Adrenal gland (tissue), 19 donors: ENCODE results near the gene OTUB1. TPM values are rescaled to one million over a fixed set of nuclear protein-coding genes. Genes with fewer than 3 reads are reported as not detected.

ENCODE experiments used
- DNase-seq, 7 donors: peaks; one replicate each; pipeline ENCODE4 v3.0.0-alpha.2; 2019 to 2020
- H3K27ac ChIP-seq, 5 donors: fragments of 200-600 bp; sonication (generic) in 4 of 5; 1 replicate in 3 of 5; 2 replicates in 2 of 5; pipeline versions ENCODE4 v1.5.1 to v1.8.0; 2016 to 2020; ENCODE audit warnings: mild to moderate bottlenecking in 1 of 5
- H3K27me3 ChIP-seq: fragments of 200-600 bp; 2 replicates; pipeline ENCODE4 v1.8.0; 2021
- H3K36me3 ChIP-seq, 2 donors: fragments of 200-600 bp; replicated peaks in 1 of 2; 1 replicate in 1 of 2; 2 replicates in 1 of 2; pipeline versions ENCODE4 v1.5.1 to v1.8.0; 2018 to 2022
- H3K4me1 ChIP-seq, 2 donors: fragments of 200-600 bp; replicated peaks in 1 of 2; 1 replicate in 1 of 2; 2 replicates in 1 of 2; pipeline versions ENCODE4 v1.5.1 to v1.8.0; 2018 to 2021
- H3K4me3 ChIP-seq, 4 donors: fragments of 200-600 bp; sonication (generic) in 3 of 4; one replicate each; pipeline ENCODE4 v1.5.1; 2016 to 2018
- H3K9me3 ChIP-seq, 3 donors: fragments of 200-600 bp; sonication (generic) in 1 of 3; replicated peaks in 1 of 3; 1 replicate in 2 of 3; 2 replicates in 1 of 3; pipeline versions ENCODE4 v1.5.1 to v1.8.0; 2016 to 2021
- POLR2A ChIP-seq, 2 donors: fragments of 450-650 bp; IDR thresholded peaks; one replicate each; pipeline ENCODE4 v1.6.1; 2017; ENCODE audit warnings: antibody characterized with exemption in 2 of 2, mild to moderate bottlenecking in 2 of 2, moderate library complexity in 1 of 2
- WGBS, 4 donors: extraction: QIAGEN DNeasy Blood & Tissue Kit in 2 of 4; methylation state at CpG; one replicate each; pipeline versions ENCODE4 v1.1.5 to v1.1.7; 2013 to 2017; 5-methylcytosine and 5-hydroxymethylcytosine counted together
- intact Hi-C, 2 donors: fragments of 100-400 bp; cut with DNase I; formaldehyde crosslinking; loops; one replicate each; pipeline versions ENCODE4 v1.14.1 to v1.15.0; 2022 to 2023
- long read RNA-seq, 10 donors: library from polyadenylated mRNA in 3 of 10; unstranded in 2 of 10; stranded (forward) in 1 of 10; transcript quantifications; one replicate each; pipeline ENCODE4 v2.0.0 and lab custom pipeline, GENCODE V29; 2021 to 2026
- polyA plus RNA-seq, 3 donors: library from polyadenylated mRNA; stranded (reverse); fragments of 200-250 nt in 2 of 3; fragments of 350-450 nt in 1 of 3; fragmentation: Illumina TruSeq in 1 of 3; extraction: RNeasy Lipid Tissue Mini Kit (QIAGEN cat#74804) in 1 of 3; gene quantifications; one replicate each; pipeline ENCODE4 v1.2.3, GENCODE V29; 2013 to 2014
- total RNA-seq, 9 donors: library from RNA; depleted of rRNA in 4 of 9; stranded (reverse); fragments of >200 nt in 4 of 9; fragments of 120-200 nt in 1 of 9; fragmentation: NEBNext Ultra II Directional in 1 of 9; extraction: Animal tissue kit (Norgen Biotek cat#: 25700) in 1 of 9; gene quantifications; one replicate each; pipeline versions ENCODE4 v1.1.0 to v1.2.4, GENCODE V29; 2013 to 2023
- TF ChIP-seq, protein P1 (sequence below), 6 experiments: fragments of 450-650 bp in 4 of 6; fragments of 200-600 bp in 2 of 6; sonication (generic) in 1 of 6; IDR thresholded peaks; 1 replicate in 5 of 6; 2 replicates in 1 of 6; pipeline versions ENCODE4 v1.5.1 to v1.8.0; 2016 to 2021; ENCODE audit warnings: antibody characterized with exemption in 6 of 6, mild to moderate bottlenecking in 2 of 6, moderate library complexity in 1 of 6
- donor health status: healthy with polysubstance abuse.
- donor health status: Bipolar disorder and iron deficiency.
- donor health status: DM: yes; HTN: yes; CAD: no.
- donor health status: DM: no; HTN: no; CAD: no.
- donor health status: DM: no; HTN: no; CAD: no.
- donor health status: DM: yes; HTN: yes; CAD: no.

The OTUB1 gene
- 10 to 100 TPM; 41.4 to 93.7 (median 66.8) TPM for total RNA-seq
- polyA plus RNA-seq: 10 to 100 TPM; 59.7 to 70.6 (median 60.5) TPM
- long read RNA-seq, donor 1, transcript OTUB1-201 (6 exons, 2,493 nt): minor isoform, 6 of 101 reads
- long read RNA-seq, donor 1, transcript OTUB1-209 (7 exons, 1,729 nt): major isoform, 87 of 101 reads
- long read RNA-seq, donor 1, partial matches to known transcripts: 8 of 101 reads
- long read RNA-seq, donor 1, other reads (novel, unspliced or antisense): 0 of 101 reads
- long read RNA-seq, donor 2, transcript OTUB1-209 (7 exons, 1,729 nt): major isoform, 60 of 62 reads
- long read RNA-seq, donor 2, partial matches to known transcripts: 0 of 62 reads
- long read RNA-seq, donor 2, other reads (novel, unspliced or antisense): 0 of 62 reads
- long read RNA-seq, donor 3, transcript OTUB1-209 (7 exons, 1,729 nt): major isoform, 49 of 49 reads
- long read RNA-seq, donor 3, partial matches to known transcripts: 0 of 49 reads
- long read RNA-seq, donor 3, other reads (novel, unspliced or antisense): 0 of 49 reads
- long read RNA-seq, donor 4, transcript OTUB1-201 (6 exons, 2,493 nt): minor isoform, 7 of 97 reads
- long read RNA-seq, donor 4, transcript OTUB1-209 (7 exons, 1,729 nt): major isoform, 86 of 97 reads
- long read RNA-seq, donor 4, partial matches to known transcripts: 0 of 97 reads
- long read RNA-seq, donor 4, other reads (novel, unspliced or antisense): 4 of 97 reads
- long read RNA-seq, donor 5, transcript OTUB1-209 (7 exons, 1,729 nt): major isoform, 129 of 155 reads
- long read RNA-seq, donor 5, transcript OTUB1-201 (6 exons, 2,493 nt): minor isoform, 6 of 155 reads
- long read RNA-seq, donor 5, partial matches to known transcripts: 9 of 155 reads
- long read RNA-seq, donor 5, other reads (novel, unspliced or antisense): 9 of 155 reads
- long read RNA-seq, donor 6, transcript OTUB1-201 (6 exons, 2,493 nt): minor isoform, 8 of 72 reads
- long read RNA-seq, donor 6, transcript OTUB1-209 (7 exons, 1,729 nt): major isoform, 60 of 72 reads
- long read RNA-seq, donor 6, partial matches to known transcripts: 0 of 72 reads
- long read RNA-seq, donor 6, other reads (novel, unspliced or antisense): 4 of 72 reads
- long read RNA-seq, donor 7, transcript OTUB1-209 (7 exons, 1,729 nt): major isoform, 34 of 46 reads
- long read RNA-seq, donor 7, partial matches to known transcripts: 7 of 46 reads
- long read RNA-seq, donor 7, other reads (novel, unspliced or antisense): 0 of 46 reads
- long read RNA-seq, donor 8, transcript OTUB1-209 (7 exons, 1,729 nt): major isoform, 85 of 109 reads
- long read RNA-seq, donor 8, transcript OTUB1-201 (6 exons, 2,493 nt): minor isoform, 11 of 109 reads
- long read RNA-seq, donor 8, partial matches to known transcripts: 11 of 109 reads
- long read RNA-seq, donor 8, other reads (novel, unspliced or antisense): 0 of 109 reads
- long read RNA-seq, donor 9, transcript OTUB1-201 (6 exons, 2,493 nt): minor isoform, 7 of 62 reads
- long read RNA-seq, donor 9, transcript OTUB1-209 (7 exons, 1,729 nt): major isoform, 54 of 62 reads
- long read RNA-seq, donor 9, partial matches to known transcripts: 0 of 62 reads
- long read RNA-seq, donor 9, other reads (novel, unspliced or antisense): 0 of 62 reads
- long read RNA-seq, donor 10, transcript OTUB1-201 (6 exons, 2,493 nt): minor isoform, 8 of 64 reads
- long read RNA-seq, donor 10, transcript OTUB1-209 (7 exons, 1,729 nt): major isoform, 52 of 64 reads
- long read RNA-seq, donor 10, partial matches to known transcripts: 0 of 64 reads
- long read RNA-seq, donor 10, other reads (novel, unspliced or antisense): 0 of 64 reads

DNA sequence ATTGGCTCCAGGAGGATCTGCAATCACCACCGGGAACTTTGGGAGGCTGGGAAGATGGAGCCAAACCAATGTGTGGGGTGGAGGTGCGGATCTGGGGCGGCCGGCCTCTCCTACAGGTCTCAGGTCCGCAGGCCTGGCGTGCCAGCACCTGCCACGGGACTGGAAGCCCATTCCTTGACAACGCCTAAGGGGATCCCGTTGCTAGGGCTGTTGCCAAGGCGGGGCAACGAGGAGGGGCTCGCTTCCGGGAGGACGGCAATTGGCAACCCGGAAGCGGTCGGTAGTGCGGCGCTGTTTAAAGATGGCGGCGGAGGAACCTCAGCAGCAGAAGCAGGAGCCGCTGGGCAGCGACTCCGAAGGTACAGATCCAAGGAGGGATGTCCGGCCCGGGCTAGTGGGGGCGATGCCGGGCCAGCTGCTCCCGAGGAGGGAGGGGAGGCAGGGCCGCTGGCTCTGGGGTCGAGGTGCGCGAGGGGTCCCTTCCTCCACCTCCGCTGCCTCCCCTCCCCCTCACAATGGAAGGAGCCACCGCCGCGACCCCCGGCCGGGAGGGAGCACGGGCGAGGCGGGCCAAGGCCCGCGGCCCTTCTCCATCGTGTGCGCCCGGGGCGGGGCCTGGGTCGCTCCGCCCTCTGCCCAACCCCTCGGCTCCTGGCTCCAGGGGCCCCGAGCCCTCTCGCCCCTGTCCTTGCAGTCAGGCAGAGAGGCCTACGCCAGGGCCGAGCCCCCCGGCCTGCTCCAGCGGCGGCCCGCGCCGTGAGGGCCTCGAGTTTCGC is at the start of gene OTUB1:
TSS of gene OTUB1 (plus strand) at position 283 of the 776 bp plus-strand sequence. CDS start at position 302, 19 bp downstream.
- peak within 1 kb of the TSS; percentile 30 to 89 (median 66) for H3K27ac ChIP-seq
- DNase-seq: peak; percentile 86 to 94 (median 89)
- peaks cover 0 to 29% of the 10 kb centered on the region in 2 donors for H3K36me3 ChIP-seq
- peak within 1 kb of the TSS; percentile 49 to 78 (median 69) for H3K4me3 ChIP-seq
- TF ChIP-seq, protein P1, sequence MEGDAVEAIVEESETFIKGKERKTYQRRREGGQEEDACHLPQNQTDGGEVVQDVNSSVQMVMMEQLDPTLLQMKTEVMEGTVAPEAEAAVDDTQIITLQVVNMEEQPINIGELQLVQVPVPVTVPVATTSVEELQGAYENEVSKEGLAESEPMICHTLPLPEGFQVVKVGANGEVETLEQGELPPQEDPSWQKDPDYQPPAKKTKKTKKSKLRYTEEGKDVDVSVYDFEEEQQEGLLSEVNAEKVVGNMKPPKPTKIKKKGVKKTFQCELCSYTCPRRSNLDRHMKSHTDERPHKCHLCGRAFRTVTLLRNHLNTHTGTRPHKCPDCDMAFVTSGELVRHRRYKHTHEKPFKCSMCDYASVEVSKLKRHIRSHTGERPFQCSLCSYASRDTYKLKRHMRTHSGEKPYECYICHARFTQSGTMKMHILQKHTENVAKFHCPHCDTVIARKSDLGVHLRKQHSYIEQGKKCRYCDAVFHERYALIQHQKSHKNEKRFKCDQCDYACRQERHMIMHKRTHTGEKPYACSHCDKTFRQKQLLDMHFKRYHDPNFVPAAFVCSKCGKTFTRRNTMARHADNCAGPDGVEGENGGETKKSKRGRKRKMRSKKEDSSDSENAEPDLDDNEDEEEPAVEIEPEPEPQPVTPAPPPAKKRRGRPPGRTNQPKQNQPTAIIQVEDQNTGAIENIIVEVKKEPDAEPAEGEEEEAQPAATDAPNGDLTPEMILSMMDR (IDR thresholded peaks at IDR 0.05): no peak
- TF ChIP-seq POLR2A (IDR thresholded peaks at IDR 0.05): peak; percentile 48 to 66
- 0 to 1% (median 0%) methylated on average over 15 to 60 of the region's 63 CpGs for WGBS, 4 donors
- H3K27me3 ChIP-seq: no peaks in the 10 kb centered on the region
- H3K4me1 ChIP-seq: peaks cover 18 to 25% of the 10 kb centered on the region in 2 donors
- no peaks in the 10 kb centered on the region for H3K9me3 ChIP-seq
- intact Hi-C loops: no loop called here

- Histone ChIP-seq H3K36me3 (no peaks in the 10 kb centered on the region), H3K27ac (peak overlapping the region in 2 of 5 donors; percentile 50 to 77), H3K9me3 (no peaks in the 10 kb centered on the region), H3K27me3 (no peaks in the 10 kb centered on the region), H3K4me1 (peaks cover 6 to 20% of the 10 kb centered on the region in 2 donors), H3K4me3 (peak overlapping the region in 2 of 4 donors; percentile 64 to 68)
- 24 to 27% (median 26%) methylated on average over 27 to 30 of the region's 30 CpGs for WGBS, 4 donors
- DNase-seq: no peak
- intact Hi-C loops: no loop called here
- TF ChIP-seq, protein P1 (IDR thresholded peaks at IDR 0.05): peak in 1 of 6 experiments; percentile 5
- TF ChIP-seq POLR2A (IDR thresholded peaks at IDR 0.05): no peak
These were observed 48.3 kb upstream of the OTUB1 start for GRCh38 chr11:63937713-63938478.
